SK-N-SH (cell line): Measurements from ENCODE around the gene DENND1A.

ENCODE experiments used
- EZH2phosphoT487 ChIP-seq: fragments of 200-600 bp; sonication (generic); IDR thresholded peaks from 2 replicates; pipeline ENCODE4 v1.6.1; 2017; ENCODE audit warnings: low read depth, mixed run types, mild to moderate bottlenecking, antibody characterized with exemption, moderate library complexity, borderline replicate concordance
- FOXJ3 ChIP-seq: sonication (generic); formaldehyde crosslinking; IDR thresholded peaks from 2 replicates; pipeline ENCODE4 v1.5.1; 2020; ENCODE audit warnings: mild to moderate bottlenecking, missing genetic modification reagents
- JUND ChIP-seq: IDR thresholded peaks from 2 replicates; pipeline ENCODE4 v1.4.0; 2012
- RXRA ChIP-seq: IDR thresholded peaks from 2 replicates; pipeline ENCODE4 v1.4.0; 2012; ENCODE audit warnings: low read depth, mild to moderate bottlenecking, borderline replicate concordance
- TF ChIP-seq, protein P1 (sequence below): fragments of 200-600 bp; sonication (generic); IDR thresholded peaks from 2 replicates; pipeline ENCODE4 v1.6.1; 2017; ENCODE audit warnings: antibody characterized with exemption, mild to moderate bottlenecking, moderate library complexity

GRCh38 chr9:123441769-123442168 lies 488.2 kb downstream of the DENND1A start:
- TF ChIP-seq, protein P1, sequence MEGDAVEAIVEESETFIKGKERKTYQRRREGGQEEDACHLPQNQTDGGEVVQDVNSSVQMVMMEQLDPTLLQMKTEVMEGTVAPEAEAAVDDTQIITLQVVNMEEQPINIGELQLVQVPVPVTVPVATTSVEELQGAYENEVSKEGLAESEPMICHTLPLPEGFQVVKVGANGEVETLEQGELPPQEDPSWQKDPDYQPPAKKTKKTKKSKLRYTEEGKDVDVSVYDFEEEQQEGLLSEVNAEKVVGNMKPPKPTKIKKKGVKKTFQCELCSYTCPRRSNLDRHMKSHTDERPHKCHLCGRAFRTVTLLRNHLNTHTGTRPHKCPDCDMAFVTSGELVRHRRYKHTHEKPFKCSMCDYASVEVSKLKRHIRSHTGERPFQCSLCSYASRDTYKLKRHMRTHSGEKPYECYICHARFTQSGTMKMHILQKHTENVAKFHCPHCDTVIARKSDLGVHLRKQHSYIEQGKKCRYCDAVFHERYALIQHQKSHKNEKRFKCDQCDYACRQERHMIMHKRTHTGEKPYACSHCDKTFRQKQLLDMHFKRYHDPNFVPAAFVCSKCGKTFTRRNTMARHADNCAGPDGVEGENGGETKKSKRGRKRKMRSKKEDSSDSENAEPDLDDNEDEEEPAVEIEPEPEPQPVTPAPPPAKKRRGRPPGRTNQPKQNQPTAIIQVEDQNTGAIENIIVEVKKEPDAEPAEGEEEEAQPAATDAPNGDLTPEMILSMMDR, result no peak
- TF ChIP-seq EZH2phosphoT487 (no peak), FOXJ3 (no peak), JUND (no peak), RXRA (no peak)
